Effector memory CD8-positive, alpha-beta T cell (primary cell): ENCODE measurements around the gene KLK12.

Source experiments
- ATAC-seq: fragments of 150-1000 bp; cut with Tn5 transposase; replicated peaks from 2 replicates; pipeline ENCODE4 v1.10.0; 2021; ENCODE audit warnings: mild to moderate bottlenecking, moderate library complexity
- DNase-seq, 3 experiments: peaks; one replicate each; pipeline ENCODE4 v3.0.0; 2021
- H3K27ac Mint-ChIP-seq, 2 donors: one replicate each; pipeline ENCODE4 v1.8.0; 2022; ENCODE audit warnings: mild to moderate bottlenecking in 2 of 2, mixed read lengths in 2 of 2, moderate library complexity in 2 of 2
- H3K27me3 Mint-ChIP-seq, 2 donors: one replicate each; pipeline ENCODE4 v1.8.0; 2022; ENCODE audit warnings: mixed read lengths in 2 of 2
- H3K36me3 Mint-ChIP-seq: one replicate; pipeline ENCODE4 v1.8.0; 2022; ENCODE audit warnings: mild to moderate bottlenecking, moderate library complexity, mixed read lengths; ENCODE audit not compliant: insufficient read depth
- H3K4me1 Mint-ChIP-seq, 2 donors: one replicate each; pipeline ENCODE4 v1.8.0; 2022; ENCODE audit warnings: low read depth in 2 of 2, mixed read lengths in 2 of 2
- H3K4me3 Mint-ChIP-seq, 2 donors: one replicate each; pipeline ENCODE4 v1.8.0; 2022; ENCODE audit warnings: mild to moderate bottlenecking in 2 of 2, mixed read lengths in 2 of 2, moderate library complexity in 2 of 2
- H3K9me3 Mint-ChIP-seq, 2 donors: one replicate each; pipeline ENCODE4 v1.8.0; 2022; ENCODE audit warnings: mixed read lengths in 2 of 2
- total RNA-seq, 9 experiments: gene quantifications; one replicate each; lab custom pipeline; 2026; lab: John Stamatoyannopoulos, UW

KLK12 gene
- total RNA-seq = 0 to 0.10 (median 0) reads per million in 9 experiments

GRCh38 chr19:51034704-51035103 lies at the start of gene KLK12:
Gene KLK12, minus strand, starts transcription at chr19:51035002. Its CDS starts 381 bp downstream, at chr19:51034621.
- H3K4me3 Mint-ChIP-seq = no peak within 1 kb of the TSS
- peaks cover 49 to 50% of the 10 kb centered on the region in 2 donors for H3K27me3 Mint-ChIP-seq
- H3K9me3 Mint-ChIP-seq = no peaks in the 10 kb centered on the region

GRCh38 chr19:51084505-51084904 lies 49.7 kb upstream of the KLK12 start:
- H3K4me3 Mint-ChIP-seq = no peak overlapping the region
- H3K4me1 Mint-ChIP-seq = peaks cover 0 to 1% of the 10 kb centered on the region in 2 donors
- no peak overlapping the region for H3K27ac Mint-ChIP-seq
- H3K27me3 Mint-ChIP-seq = peaks cover 26 to 33% of the 10 kb centered on the region in 2 donors
- H3K9me3 Mint-ChIP-seq = no peaks in the 10 kb centered on the region
- peaks cover 4% of the 10 kb centered on the region for H3K36me3 Mint-ChIP-seq
- ATAC-seq = no peak
- no peak for DNase-seq

More at GRCh38 chr19:51034704-51035103, at the start of gene KLK12:
- Mint-ChIP-seq H3K27ac (no peak within 1 kb of the TSS), H3K4me1 (no peaks in the 10 kb centered on the region), H3K36me3 (no peaks in the 10 kb centered on the region)
- ATAC-seq (no peak), DNase-seq (no peak)

GRCh38 chr19:51083783-51084182 lies 49.0 kb upstream of the KLK12 start:
- Mint-ChIP-seq H3K36me3 (peaks cover 4% of the 10 kb centered on the region), H3K27me3 (peaks cover 26 to 33% of the 10 kb centered on the region in 2 donors), H3K9me3 (no peaks in the 10 kb centered on the region), H3K4me3 (no peak overlapping the region), H3K27ac (no peak overlapping the region), H3K4me1 (peaks cover 0 to 1% of the 10 kb centered on the region in 2 donors)
- ATAC-seq (no peak), DNase-seq (no peak)

GRCh38 chr19:51083181-51083580 lies 48.4 kb upstream of the KLK12 start:
- peaks cover 0 to 1% of the 10 kb centered on the region in 2 donors for H3K4me1 Mint-ChIP-seq
- peaks cover 26 to 33% of the 10 kb centered on the region in 2 donors for H3K27me3 Mint-ChIP-seq
- ATAC-seq (no peak), DNase-seq (no peak)
- H3K27ac Mint-ChIP-seq = no peak overlapping the region
- H3K9me3 Mint-ChIP-seq = no peaks in the 10 kb centered on the region
- peaks cover 4% of the 10 kb centered on the region for H3K36me3 Mint-ChIP-seq
- no peak overlapping the region for H3K4me3 Mint-ChIP-seq

- Mint-ChIP-seq H3K27ac (no peak within 1 kb of the TSS), H3K4me1 (peaks cover 0 to 1% of the 10 kb centered on the region in 2 donors), H3K36me3 (peaks cover 4% of the 10 kb centered on the region), H3K27me3 (peaks cover 26 to 33% of the 10 kb centered on the region in 2 donors), H3K4me3 (no peak within 1 kb of the TSS), H3K9me3 (no peaks in the 10 kb centered on the region)
- DNase-seq (no peak), ATAC-seq (no peak)
These were observed 47.8 kb upstream of the KLK12 start, which contains the start of gene KLK14 for GRCh38 chr19:51082611-51083010. Gene KLK14, minus strand, starts transcription at chr19:51082887. Its CDS starts 273 bp downstream, at chr19:51082614.

GRCh38 chr19:51081476-51081875 lies 46.7 kb upstream of the KLK12 start:
- ATAC-seq = no peak
- Mint-ChIP-seq H3K4me1 (peaks cover 0 to 1% of the 10 kb centered on the region in 2 donors), H3K4me3 (no peak overlapping the region), H3K9me3 (no peaks in the 10 kb centered on the region), H3K36me3 (peaks cover 4% of the 10 kb centered on the region), H3K27ac (no peak overlapping the region), H3K27me3 (peaks cover 28 to 33% of the 10 kb centered on the region in 2 donors)
- DNase-seq = no peak

GRCh38 chr19:51079481-51080110 lies 44.8 kb upstream of the KLK12 start:
- H3K9me3 Mint-ChIP-seq = no peaks in the 10 kb centered on the region
- H3K4me3 Mint-ChIP-seq = no peak overlapping the region
- ATAC-seq (no peak), DNase-seq (no peak)
- no peak overlapping the region for H3K27ac Mint-ChIP-seq
- no peaks in the 10 kb centered on the region for H3K36me3 Mint-ChIP-seq
- H3K27me3 Mint-ChIP-seq = peaks cover 33 to 40% of the 10 kb centered on the region in 2 donors
- H3K4me1 Mint-ChIP-seq = peaks cover 0 to 1% of the 10 kb centered on the region in 2 donors

- DNase-seq = no peak
- Mint-ChIP-seq H3K27ac (no peak overlapping the region), H3K36me3 (no peaks in the 10 kb centered on the region), H3K4me1 (peaks cover 0 to 1% of the 10 kb centered on the region in 2 donors), H3K27me3 (peaks cover 32 to 35% of the 10 kb centered on the region in 2 donors), H3K9me3 (peaks cover 0 to 5% of the 10 kb centered on the region in 2 donors), H3K4me3 (no peak overlapping the region)
- ATAC-seq = no peak
These were observed 43.9 kb upstream of the KLK12 start for GRCh38 chr19:51078731-51079130.

- peaks cover 0 to 5% of the 10 kb centered on the region in 2 donors for H3K9me3 Mint-ChIP-seq
- H3K4me3 Mint-ChIP-seq = no peak overlapping the region
- DNase-seq (no peak), ATAC-seq (no peak)
- no peaks in the 10 kb centered on the region for H3K36me3 Mint-ChIP-seq
- no peak overlapping the region for H3K27ac Mint-ChIP-seq
- peaks cover 26 to 30% of the 10 kb centered on the region in 2 donors for H3K27me3 Mint-ChIP-seq
- H3K4me1 Mint-ChIP-seq = peaks cover 0 to 1% of the 10 kb centered on the region in 2 donors
These were observed 43.3 kb upstream of the KLK12 start for GRCh38 chr19:51078104-51078503.

- Mint-ChIP-seq H3K4me3 (no peak overlapping the region), H3K27me3 (peaks cover 12 to 18% of the 10 kb centered on the region in 2 donors), H3K9me3 (peaks cover 0 to 5% of the 10 kb centered on the region in 2 donors), H3K4me1 (no peaks in the 10 kb centered on the region), H3K36me3 (no peaks in the 10 kb centered on the region), H3K27ac (no peak overlapping the region)
- ATAC-seq (no peak), DNase-seq (no peak)
These were observed 41.9 kb upstream of the KLK12 start for GRCh38 chr19:51076631-51077213.

- H3K27me3 Mint-ChIP-seq = peaks cover 9 to 15% of the 10 kb centered on the region in 2 donors
- no peak overlapping the region for H3K27ac Mint-ChIP-seq
- no peak overlapping the region for H3K4me3 Mint-ChIP-seq
- no peak for ATAC-seq
- H3K4me1 Mint-ChIP-seq = no peaks in the 10 kb centered on the region
- no peaks in the 10 kb centered on the region for H3K36me3 Mint-ChIP-seq
- H3K9me3 Mint-ChIP-seq = peaks cover 0 to 5% of the 10 kb centered on the region in 2 donors
- no peak for DNase-seq
These were observed 41.2 kb upstream of the KLK12 start for GRCh38 chr19:51075998-51076397.

- H3K27me3 Mint-ChIP-seq = peaks cover 9 to 25% of the 10 kb centered on the region in 2 donors
- no peak overlapping the region for H3K4me3 Mint-ChIP-seq
- H3K27ac Mint-ChIP-seq = no peak overlapping the region
- DNase-seq (no peak), ATAC-seq (no peak)
- H3K9me3 Mint-ChIP-seq = peaks cover 0 to 5% of the 10 kb centered on the region in 2 donors
- H3K36me3 Mint-ChIP-seq = no peaks in the 10 kb centered on the region
- H3K4me1 Mint-ChIP-seq = no peaks in the 10 kb centered on the region
These were observed 36.2 kb upstream of the KLK12 start for GRCh38 chr19:51071095-51071405.

- no peak overlapping the region for H3K27ac Mint-ChIP-seq
- no peaks in the 10 kb centered on the region for H3K4me1 Mint-ChIP-seq
- no peak overlapping the region for H3K4me3 Mint-ChIP-seq
- H3K9me3 Mint-ChIP-seq = peaks cover 0 to 5% of the 10 kb centered on the region in 2 donors
- no peaks in the 10 kb centered on the region for H3K36me3 Mint-ChIP-seq
- ATAC-seq (no peak), DNase-seq (no peak)
- peaks cover 9 to 29% of the 10 kb centered on the region in 2 donors for H3K27me3 Mint-ChIP-seq
These were observed 35.7 kb upstream of the KLK12 start for GRCh38 chr19:51070334-51071094.
